A673 (cell line): Measurements from ENCODE around the gene ACKR3. TPM values are rescaled to one million over a fixed set of nuclear protein-coding genes. Genes with fewer than 3 reads are reported as not detected.

ENCODE experiments used
- BruUV-seq: library from RNA; stranded (reverse); fragments of 400-500 nt; replicated peaks from 2 replicates; lab custom pipeline; 2021; lab: Mats Ljungman, UMichigan
- CTCF ChIA-PET: fragments of 300-600 bp; sonication (Branson Sonifier 250); formaldehyde crosslinking; loops from one replicate; lab custom pipeline; 2022; ENCODE audit warnings: antibody characterized with exemption; lab: Charles Lee
- POLR2A ChIA-PET: fragments of 300-600 bp; sonication (Branson Sonifier 250); formaldehyde crosslinking; loops from one replicate; lab custom pipeline; 2022; ENCODE audit warnings: antibody characterized with exemption; ENCODE audit not compliant: low non-redundant PET; lab: Charles Lee
- DNase-seq: peaks from one replicate; pipeline ENCODE4 v3.0.0-alpha.2; 2015; ENCODE audit warnings: low spot score
- H3K27ac ChIP-seq: fragments of 200-600 bp; sonication (generic); 2 replicates; pipeline ENCODE4 v1.5.1; 2016; ENCODE audit warnings: mixed run types, low read depth, mild to moderate bottlenecking, mixed read lengths, antibody characterized with exemption, low read length; ENCODE audit not compliant: poor library complexity, severe bottlenecking
- H3K27me3 ChIP-seq: fragments of 200-600 bp; sonication (generic); replicated peaks from 2 replicates; pipeline ENCODE4 v1.6.1; 2017; ENCODE audit warnings: mixed run types, low read depth, mild to moderate bottlenecking, mixed read lengths, antibody characterized with exemption, low read length; ENCODE audit not compliant: insufficient read depth, poor library complexity
- H3K36me3 ChIP-seq: fragments of 200-600 bp; sonication (generic); 2 replicates; pipeline ENCODE4 v1.6.1; 2016; ENCODE audit warnings: mixed run types, mild to moderate bottlenecking, mixed read lengths, antibody characterized with exemption, low read length; ENCODE audit not compliant: insufficient read depth, poor library complexity, severe bottlenecking
- H3K4me1 ChIP-seq: fragments of 200-600 bp; sonication (generic); 2 replicates; pipeline ENCODE4 v1.6.1; 2017; ENCODE audit warnings: mixed run types, mild to moderate bottlenecking, mixed read lengths, antibody characterized with exemption, low read length; ENCODE audit not compliant: insufficient read depth, poor library complexity, severe bottlenecking
- H3K4me3 ChIP-seq: fragments of 200-600 bp; sonication (generic); 2 replicates; pipeline ENCODE4 v1.5.1; 2016; ENCODE audit warnings: low read depth, mixed run types, mild to moderate bottlenecking, mixed read lengths, low read length; ENCODE audit not compliant: poor library complexity, severe bottlenecking
- H3K9me3 ChIP-seq: fragments of 200-600 bp; sonication (generic); 2 replicates; pipeline ENCODE4 v1.6.1; 2016; ENCODE audit warnings: mixed run types, low read depth, mild to moderate bottlenecking, mixed read lengths, antibody characterized with exemption, low read length; ENCODE audit not compliant: poor library complexity, severe bottlenecking
- CTCF ChIP-seq: fragments of 300-800, 200-600 bp; sonication (generic); conservative IDR thresholded peaks from 2 replicates; pipeline ENCODE4 v1.5.1; 2017; ENCODE audit warnings: low read depth, mild to moderate bottlenecking, antibody characterized with exemption, low read length, moderate library complexity, mixed read lengths
- EZH2 ChIP-seq: fragments of 200-600 bp; sonication (generic); IDR thresholded peaks from 2 replicates; pipeline ENCODE4 v1.6.1; 2017; ENCODE audit warnings: borderline replicate concordance, low read depth, mild to moderate bottlenecking, mixed read lengths, antibody characterized with exemption, low read length; ENCODE audit not compliant: poor library complexity, severe bottlenecking
- intact Hi-C: fragments of 100-400 bp; cut with micrococcal nuclease; formaldehyde crosslinking; loops from one replicate; pipeline ENCODE4 v1.10.0; 2022; ENCODE audit not compliant: unreplicated experiment
- total RNA-seq: library from RNA; stranded (reverse); gene quantifications from 2 replicates; pipeline ENCODE4 v1.2.3, GENCODE V29; 2021

The ACKR3 gene
- total RNA-seq, 1 experiment from 2014 or later = 0.52 TPM

- H3K36me3 ChIP-seq = no peaks in the 10 kb centered on the region
- POLR2A ChIA-PET = no interaction called here
- intact Hi-C loops = no loop called here
These were observed 37.6 kb upstream of the ACKR3 start for GRCh38 chr2:236531996-236532395.

GRCh38 chr2:236533343-236533742 is 36.3 kb upstream of the ACKR3 start:
- ChIA-PET POLR2A (no interaction called here), CTCF (no interaction called here)
- H3K9me3 ChIP-seq = no peaks in the 10 kb centered on the region
- DNase-seq = no peak
- H3K27me3 ChIP-seq = peaks cover 4% of the 10 kb centered on the region
- no peaks in the 10 kb centered on the region for H3K36me3 ChIP-seq
- TF ChIP-seq EZH2 (no peak), CTCF (no peak)
- H3K27ac ChIP-seq = no peak overlapping the region
- no peak overlapping the region for H3K4me3 ChIP-seq
- H3K4me1 ChIP-seq = no peaks in the 10 kb centered on the region
- BruUV-seq = no TSS peak
- intact Hi-C loops = no loop called here

More at GRCh38 chr2:236531996-236532395, 37.6 kb upstream of the ACKR3 start:
- no peaks in the 10 kb centered on the region for H3K4me1 ChIP-seq
- no peak for DNase-seq
- TF ChIP-seq CTCF = no peak
- TF ChIP-seq EZH2 = no peak
- no TSS peak for BruUV-seq
- CTCF ChIA-PET = no interaction called here
- no peak overlapping the region for H3K4me3 ChIP-seq
- H3K27me3 ChIP-seq = peaks cover 8% of the 10 kb centered on the region
- H3K27ac ChIP-seq = no peak overlapping the region
- H3K9me3 ChIP-seq = no peaks in the 10 kb centered on the region

- DNase-seq = no peak
- H3K36me3 ChIP-seq = no peaks in the 10 kb centered on the region
- TF ChIP-seq EZH2 (no peak), CTCF (no peak)
- no TSS peak for BruUV-seq
- CTCF ChIA-PET = no interaction called here
- H3K4me1 ChIP-seq = no peaks in the 10 kb centered on the region
- intact Hi-C loops = no loop called here
- H3K9me3 ChIP-seq = no peaks in the 10 kb centered on the region
- no peaks in the 10 kb centered on the region for H3K27me3 ChIP-seq
- H3K27ac ChIP-seq = no peak overlapping the region
- POLR2A ChIA-PET = no interaction called here
- H3K4me3 ChIP-seq = no peak overlapping the region
These were observed 34.6 kb upstream of the ACKR3 start for GRCh38 chr2:236535024-236535423.
